Measurements from ENCODE around the gene ZNRF1. TPM values are rescaled to one million over a fixed set of nuclear protein-coding genes. Genes with fewer than 3 reads are reported as not detected.

ZNRF1 gene
- total and polyA plus RNA-seq, 2 of the 13 experiments (the other 11 are each of a cell fraction or from before 2014, with no cell fraction given): 43.9 to 58.7 TPM

- 0 out of 2 replicates have a peak, but pooled peaks have one; percentile 19 for TF ChIP-seq RAD21 (CRISPR knock-in tag; IDR thresholded peaks at IDR 0.05)
- peak; percentile 92 for TF ChIP-seq SOX5 (CRISPR knock-in tag; IDR thresholded peaks at IDR 0.05; ENCODE audit: borderline replicate concordance)
- TF ChIP-seq MLX (CRISPR knock-in tag; IDR thresholded peaks at IDR 0.05): peak; percentile 99
- TF ChIP-seq SP5 (CRISPR knock-in tag; IDR thresholded peaks at IDR 0.05; ENCODE audit: borderline replicate concordance, low read depth): no peak; the same call in 1 of the 2 replicates
- no peak; the same call in 1 of the 2 replicates for TF ChIP-seq E2F1 (CRISPR knock-in tag; IDR thresholded peaks at IDR 0.05)
- TF ChIP-seq ZSCAN22 (CRISPR knock-in tag; IDR thresholded peaks at IDR 0.05): no peak
- peak; percentile 96 for TF ChIP-seq NCOR1 (IDR thresholded peaks at IDR 0.05; ENCODE audit: borderline replicate concordance, low read length)
- no peak for TF ChIP-seq ZNF678 (CRISPR knock-in tag; IDR thresholded peaks at IDR 0.05)
- peak; percentile 68; the same call in 1 of the 2 replicates for TF ChIP-seq KDM5A (IDR thresholded peaks at IDR 0.05; ENCODE audit: borderline replicate concordance, low read length)
- peak; percentile 28; the same call in 1 of the 2 replicates for TF ChIP-seq GABPB1 (CRISPR knock-in tag; IDR thresholded peaks at IDR 0.05)
- TF ChIP-seq NR2C2 (CRISPR knock-in tag; IDR thresholded peaks at IDR 0.05; ENCODE audit: borderline replicate concordance): peak; percentile 41; the same call in 1 of the 2 replicates
- TF ChIP-seq ZNF10 (CRISPR knock-in tag; IDR thresholded peaks at IDR 0.05; ENCODE audit: borderline replicate concordance, low read depth): no peak
- TF ChIP-seq ZFP37 (CRISPR knock-in tag; IDR thresholded peaks at IDR 0.05; ENCODE audit: borderline replicate concordance): no peak; the same call in 1 of the 2 replicates
- no peak for TF ChIP-seq NPAS2 (CRISPR knock-in tag; IDR thresholded peaks at IDR 0.05; ENCODE audit: borderline replicate concordance)
- peak; percentile 96 for TF ChIP-seq HNF1B (CRISPR knock-in tag; IDR thresholded peaks at IDR 0.05)
- no peak for TF ChIP-seq ZNF446 (CRISPR knock-in tag; IDR thresholded peaks at IDR 0.05)
- no peak for TF ChIP-seq ZNF660 (CRISPR knock-in tag; IDR thresholded peaks at IDR 0.05; ENCODE audit: borderline replicate concordance, low read depth)
- TF ChIP-seq PPARG (CRISPR knock-in tag; conservative IDR thresholded peaks at IDR 0.05): peak; percentile 87
- peak in 1 of 2 experiments; percentile 80; a peak in 2 of 4 replicates for TF ChIP-seq ATF4 (CRISPR knock-in tag; IDR thresholded peaks at IDR 0.05)
- peak; percentile 12; the same call in 1 of the 2 replicates for TF ChIP-seq ZNF547 (CRISPR knock-in tag; IDR thresholded peaks at IDR 0.05)
- TF ChIP-seq POLR2G (IDR thresholded peaks at IDR 0.05; ENCODE audit: low read depth, low read length): peak; percentile 80
- peak; percentile 89 for TF ChIP-seq ATF2 (CRISPR knock-in tag; IDR thresholded peaks at IDR 0.05)
These were observed 7.0 kb upstream of the ZNRF1 start (continued) for GRCh38 chr16:74991593-74992403.

Measured in HepG2 (cell line).